ENCODE results near the gene CPPED1. TPM values are rescaled to one million over a fixed set of nuclear protein-coding genes. Genes with fewer than 3 reads are reported as not detected.

The CPPED1 gene
- total and polyA plus RNA-seq, 4 donors, result 10.4 to 29.1 (median 23.0) TPM

DNA sequence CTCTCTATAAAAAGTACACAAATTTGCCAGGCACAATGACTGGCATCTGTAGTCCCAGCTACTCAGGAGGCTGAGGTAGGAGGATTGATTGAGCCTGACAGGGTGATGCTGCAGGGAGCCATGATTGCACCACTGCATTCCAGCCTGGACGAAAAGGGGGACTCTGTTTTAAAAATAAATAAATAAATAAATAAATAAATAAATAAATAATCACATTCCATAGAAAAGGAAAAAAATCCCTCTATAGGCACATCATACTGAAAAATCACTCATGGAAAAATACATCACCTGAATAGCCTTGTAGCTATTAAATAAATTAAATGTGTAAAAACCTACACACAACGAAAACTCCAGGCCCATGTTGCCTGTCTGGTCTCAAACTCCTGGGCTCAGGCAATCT is 56.4 kb downstream of the CPPED1 start (continued):
- TF ChIP-seq HNF4G (IDR thresholded peaks at IDR 0.05) (no peak), FOXA2 (IDR thresholded peaks at IDR 0.05) (no peak), NR2F2 (IDR thresholded peaks at IDR 0.05) (no peak), EGR1 (IDR thresholded peaks at IDR 0.05; ENCODE audit: low read depth in 2 of 2) (no peak), HNF4A (conservative IDR thresholded peaks at IDR 0.05) (no peak)
- TF ChIP-seq, protein P1, sequence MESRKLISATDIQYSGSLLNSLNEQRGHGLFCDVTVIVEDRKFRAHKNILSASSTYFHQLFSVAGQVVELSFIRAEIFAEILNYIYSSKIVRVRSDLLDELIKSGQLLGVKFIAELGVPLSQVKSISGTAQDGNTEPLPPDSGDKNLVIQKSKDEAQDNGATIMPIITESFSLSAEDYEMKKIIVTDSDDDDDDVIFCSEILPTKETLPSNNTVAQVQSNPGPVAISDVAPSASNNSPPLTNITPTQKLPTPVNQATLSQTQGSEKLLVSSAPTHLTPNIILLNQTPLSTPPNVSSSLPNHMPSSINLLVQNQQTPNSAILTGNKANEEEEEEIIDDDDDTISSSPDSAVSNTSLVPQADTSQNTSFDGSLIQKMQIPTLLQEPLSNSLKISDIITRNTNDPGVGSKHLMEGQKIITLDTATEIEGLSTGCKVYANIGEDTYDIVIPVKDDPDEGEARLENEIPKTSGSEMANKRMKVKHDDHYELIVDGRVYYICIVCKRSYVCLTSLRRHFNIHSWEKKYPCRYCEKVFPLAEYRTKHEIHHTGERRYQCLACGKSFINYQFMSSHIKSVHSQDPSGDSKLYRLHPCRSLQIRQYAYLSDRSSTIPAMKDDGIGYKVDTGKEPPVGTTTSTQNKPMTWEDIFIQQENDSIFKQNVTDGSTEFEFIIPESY (IDR thresholded peaks at IDR 0.05), result no peak

GRCh38 chr16:12744860-12745259 is 58.8 kb downstream of the CPPED1 start:
- H3K4me1 ChIP-seq (ENCODE audit: control insufficient read depth in 4 of 4, insufficient read depth in 4 of 4, low read length in 3 of 4), result no peaks in the 10 kb centered on the region
- H3K27ac ChIP-seq (ENCODE audit: low read depth in 1 of 2, low read length in 2 of 2), result no peak overlapping the region
- no peaks in the 10 kb centered on the region for H3K9me3 ChIP-seq (ENCODE audit: control insufficient read depth in 4 of 4, low read length in 3 of 4)
- no peaks in the 10 kb centered on the region for H3K27me3 ChIP-seq (ENCODE audit: control insufficient read depth in 4 of 4, insufficient read depth in 4 of 4, low read length in 3 of 4)
- H3K9ac ChIP-seq (ENCODE audit: low read depth in 1 of 2, low read length in 2 of 2), result no peak overlapping the region
- H3K36me3 ChIP-seq (ENCODE audit: control insufficient read depth in 4 of 4, insufficient read depth in 3 of 4, low read depth in 1 of 4, low read length in 3 of 4), result peaks cover 0 to 4% (median 3%) of the 10 kb centered on the region in 4 donors
- TF ChIP-seq TAF1 (conservative IDR thresholded peaks at IDR 0.05) (no peak), RXRA (IDR thresholded peaks at IDR 0.05) (no peak), FOXA1 (IDR thresholded peaks at IDR 0.05) (no peak), MAX (IDR thresholded peaks at IDR 0.05) (no peak), JUND (IDR thresholded peaks at IDR 0.05) (no peak), HNF4A (conservative IDR thresholded peaks at IDR 0.05) (no peak), EGR1 (IDR thresholded peaks at IDR 0.05; ENCODE audit: low read depth in 2 of 2) (no peak), HNF4G (IDR thresholded peaks at IDR 0.05) (no peak), SP1 (IDR thresholded peaks at IDR 0.05) (no peak)
- TF ChIP-seq, protein P2, sequence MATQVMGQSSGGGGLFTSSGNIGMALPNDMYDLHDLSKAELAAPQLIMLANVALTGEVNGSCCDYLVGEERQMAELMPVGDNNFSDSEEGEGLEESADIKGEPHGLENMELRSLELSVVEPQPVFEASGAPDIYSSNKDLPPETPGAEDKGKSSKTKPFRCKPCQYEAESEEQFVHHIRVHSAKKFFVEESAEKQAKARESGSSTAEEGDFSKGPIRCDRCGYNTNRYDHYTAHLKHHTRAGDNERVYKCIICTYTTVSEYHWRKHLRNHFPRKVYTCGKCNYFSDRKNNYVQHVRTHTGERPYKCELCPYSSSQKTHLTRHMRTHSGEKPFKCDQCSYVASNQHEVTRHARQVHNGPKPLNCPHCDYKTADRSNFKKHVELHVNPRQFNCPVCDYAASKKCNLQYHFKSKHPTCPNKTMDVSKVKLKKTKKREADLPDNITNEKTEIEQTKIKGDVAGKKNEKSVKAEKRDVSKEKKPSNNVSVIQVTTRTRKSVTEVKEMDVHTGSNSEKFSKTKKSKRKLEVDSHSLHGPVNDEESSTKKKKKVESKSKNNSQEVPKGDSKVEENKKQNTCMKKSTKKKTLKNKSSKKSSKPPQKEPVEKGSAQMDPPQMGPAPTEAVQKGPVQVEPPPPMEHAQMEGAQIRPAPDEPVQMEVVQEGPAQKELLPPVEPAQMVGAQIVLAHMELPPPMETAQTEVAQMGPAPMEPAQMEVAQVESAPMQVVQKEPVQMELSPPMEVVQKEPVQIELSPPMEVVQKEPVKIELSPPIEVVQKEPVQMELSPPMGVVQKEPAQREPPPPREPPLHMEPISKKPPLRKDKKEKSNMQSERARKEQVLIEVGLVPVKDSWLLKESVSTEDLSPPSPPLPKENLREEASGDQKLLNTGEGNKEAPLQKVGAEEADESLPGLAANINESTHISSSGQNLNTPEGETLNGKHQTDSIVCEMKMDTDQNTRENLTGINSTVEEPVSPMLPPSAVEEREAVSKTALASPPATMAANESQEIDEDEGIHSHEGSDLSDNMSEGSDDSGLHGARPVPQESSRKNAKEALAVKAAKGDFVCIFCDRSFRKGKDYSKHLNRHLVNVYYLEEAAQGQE (IDR thresholded peaks at IDR 0.05), result no peak
- over 99% methylated on average over 4 of the region's 4 CpGs for WGBS
- no peak overlapping the region for H3K4me3 ChIP-seq (ENCODE audit: low read depth in 1 of 3, low read length in 3 of 3)
- DNase-seq (ENCODE audit: low spot score), result no peak

GRCh38 chr16:12742741-12743140 is 60.9 kb downstream of the CPPED1 start:
- 91% methylated on average over 4 of the region's 4 CpGs for WGBS
- DNase-seq (ENCODE audit: low spot score), result no peak
- H3K27ac ChIP-seq (ENCODE audit: low read depth in 1 of 2, low read length in 2 of 2), result no peak overlapping the region
- H3K4me1 ChIP-seq (ENCODE audit: control insufficient read depth in 4 of 4, insufficient read depth in 4 of 4, low read length in 3 of 4), result no peaks in the 10 kb centered on the region
- no peaks in the 10 kb centered on the region for H3K27me3 ChIP-seq (ENCODE audit: control insufficient read depth in 4 of 4, insufficient read depth in 4 of 4, low read length in 3 of 4)
- H3K9ac ChIP-seq (ENCODE audit: low read depth in 1 of 2, low read length in 2 of 2), result no peak overlapping the region
- H3K4me3 ChIP-seq (ENCODE audit: low read depth in 1 of 3, low read length in 3 of 3), result no peak overlapping the region
- peaks cover 0 to 1% (median 0%) of the 10 kb centered on the region in 4 donors for H3K9me3 ChIP-seq (ENCODE audit: control insufficient read depth in 4 of 4, low read length in 3 of 4)
- peaks cover 0 to 6% (median 5%) of the 10 kb centered on the region in 4 donors for H3K36me3 ChIP-seq (ENCODE audit: control insufficient read depth in 4 of 4, insufficient read depth in 3 of 4, low read depth in 1 of 4, low read length in 3 of 4)
- TF ChIP-seq, protein P1 (IDR thresholded peaks at IDR 0.05), result no peak
- TF ChIP-seq RAD21 (IDR thresholded peaks at IDR 0.05), result no peak
- TF ChIP-seq EGR1 (IDR thresholded peaks at IDR 0.05; ENCODE audit: low read depth in 2 of 2), result no peak
- TF ChIP-seq YY1 (IDR thresholded peaks at IDR 0.05), result no peak
- TF ChIP-seq, protein P3, sequence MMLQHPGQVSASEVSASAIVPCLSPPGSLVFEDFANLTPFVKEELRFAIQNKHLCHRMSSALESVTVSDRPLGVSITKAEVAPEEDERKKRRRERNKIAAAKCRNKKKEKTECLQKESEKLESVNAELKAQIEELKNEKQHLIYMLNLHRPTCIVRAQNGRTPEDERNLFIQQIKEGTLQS (IDR thresholded peaks at IDR 0.05), result no peak
- TF ChIP-seq, protein P2 (IDR thresholded peaks at IDR 0.05), result no peak
- TF ChIP-seq JUND (IDR thresholded peaks at IDR 0.05), result no peak
- TF ChIP-seq FOXA1 (IDR thresholded peaks at IDR 0.05), result no peak
- TF ChIP-seq SP1 (IDR thresholded peaks at IDR 0.05), result no peak
- TF ChIP-seq NR2F2 (IDR thresholded peaks at IDR 0.05), result no peak
- no peak for TF ChIP-seq MAX (IDR thresholded peaks at IDR 0.05)
